DOHH2 (cell line): ENCODE measurements around the gene RBM4B.

Experiments
- EZH2phosphoT487 ChIP-seq: fragments of 200-600 bp; sonication (generic); IDR thresholded peaks from 2 replicates; pipeline ENCODE4 v1.6.1; 2017; ENCODE audit warnings: borderline replicate concordance, mild to moderate bottlenecking, antibody characterized with exemption, low read length, moderate library complexity, mixed read lengths
- TF ChIP-seq, protein P1 (sequence below): fragments of 200-600 bp; sonication (generic); IDR thresholded peaks from one replicate; pipeline ENCODE4 v1.5.1; 2014; ENCODE audit warnings: antibody characterized with exemption, mild to moderate bottlenecking, low read depth, low read length; ENCODE audit not compliant: poor library complexity, severe bottlenecking

DNA sequence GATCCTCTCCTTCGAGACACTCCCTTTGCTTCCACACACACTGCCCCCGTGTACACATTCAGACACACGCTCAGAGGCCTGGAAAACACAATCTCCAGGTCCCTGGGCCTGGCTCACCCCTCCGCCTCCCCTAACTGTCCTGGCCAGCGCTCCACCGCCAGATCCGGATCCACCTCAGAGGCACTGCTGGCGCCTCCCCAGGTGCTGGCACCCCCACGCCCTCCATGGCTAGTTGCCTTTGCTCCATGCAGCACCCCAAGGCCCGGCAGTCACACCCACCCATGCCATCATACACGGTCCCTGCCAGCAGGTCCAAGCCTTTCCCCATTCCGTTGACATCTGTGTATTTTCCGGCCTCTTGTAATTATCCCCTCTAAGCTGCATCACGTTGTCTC lies 40.2 kb upstream of the RBM4B start:
- TF ChIP-seq, protein P1, sequence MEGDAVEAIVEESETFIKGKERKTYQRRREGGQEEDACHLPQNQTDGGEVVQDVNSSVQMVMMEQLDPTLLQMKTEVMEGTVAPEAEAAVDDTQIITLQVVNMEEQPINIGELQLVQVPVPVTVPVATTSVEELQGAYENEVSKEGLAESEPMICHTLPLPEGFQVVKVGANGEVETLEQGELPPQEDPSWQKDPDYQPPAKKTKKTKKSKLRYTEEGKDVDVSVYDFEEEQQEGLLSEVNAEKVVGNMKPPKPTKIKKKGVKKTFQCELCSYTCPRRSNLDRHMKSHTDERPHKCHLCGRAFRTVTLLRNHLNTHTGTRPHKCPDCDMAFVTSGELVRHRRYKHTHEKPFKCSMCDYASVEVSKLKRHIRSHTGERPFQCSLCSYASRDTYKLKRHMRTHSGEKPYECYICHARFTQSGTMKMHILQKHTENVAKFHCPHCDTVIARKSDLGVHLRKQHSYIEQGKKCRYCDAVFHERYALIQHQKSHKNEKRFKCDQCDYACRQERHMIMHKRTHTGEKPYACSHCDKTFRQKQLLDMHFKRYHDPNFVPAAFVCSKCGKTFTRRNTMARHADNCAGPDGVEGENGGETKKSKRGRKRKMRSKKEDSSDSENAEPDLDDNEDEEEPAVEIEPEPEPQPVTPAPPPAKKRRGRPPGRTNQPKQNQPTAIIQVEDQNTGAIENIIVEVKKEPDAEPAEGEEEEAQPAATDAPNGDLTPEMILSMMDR = no peak
- TF ChIP-seq EZH2phosphoT487 = no peak
